AG04449 (cell line): ENCODE data around the gene GJB2.

Experiments
- CTCF ChIA-PET: fragments of 350-600 bp; formaldehyde crosslinking; extraction: SDS; loops from one replicate; lab custom pipeline; 2021; ENCODE audit warnings: antibody characterized with exemption; lab: Yijun Ruan, JAX
- POLR2A ChIA-PET: fragments of 400-600, 350-600 bp; formaldehyde crosslinking; extraction: SDS; loops from one replicate; lab custom pipeline; 2020; ENCODE audit warnings: antibody characterized with exemption, inconsistent platforms; lab: Yijun Ruan, JAX
- DNase-seq: peaks from one replicate; pipeline ENCODE4 v3.0.0-alpha.2; 2010; ENCODE audit warnings: low read depth, low spot score
- H3K4me3 ChIP-seq: 2 replicates; pipeline ENCODE4 v1.5.1; 2011; ENCODE audit warnings: low read depth, mild to moderate bottlenecking, control low read depth, low read length
- CTCF ChIP-seq: IDR thresholded peaks from one replicate; pipeline ENCODE4 v1.5.1; 2011; ENCODE audit warnings: mild to moderate bottlenecking, moderate library complexity, low read length, control low read depth, inconsistent platforms; ENCODE audit not compliant: insufficient read depth; ENCODE audit errors: missing control alignments

GJB2 gene

GRCh38 chr13:20182231-20182846 is 10.4 kb downstream of the GJB2 start:
- H3K4me3 ChIP-seq = no peak overlapping the region
- ChIA-PET POLR2A (no interaction called here), CTCF (interaction anchor here (0.7 to 4.3 kb wide), 18 partner anchors 9 to 743 kb away, joined by 3 to 49 read pairs (median 6); no protein-coding TSS in a partner anchor)
- DNase-seq = peak; percentile 36
- TF ChIP-seq CTCF = peak; percentile 84

DNA sequence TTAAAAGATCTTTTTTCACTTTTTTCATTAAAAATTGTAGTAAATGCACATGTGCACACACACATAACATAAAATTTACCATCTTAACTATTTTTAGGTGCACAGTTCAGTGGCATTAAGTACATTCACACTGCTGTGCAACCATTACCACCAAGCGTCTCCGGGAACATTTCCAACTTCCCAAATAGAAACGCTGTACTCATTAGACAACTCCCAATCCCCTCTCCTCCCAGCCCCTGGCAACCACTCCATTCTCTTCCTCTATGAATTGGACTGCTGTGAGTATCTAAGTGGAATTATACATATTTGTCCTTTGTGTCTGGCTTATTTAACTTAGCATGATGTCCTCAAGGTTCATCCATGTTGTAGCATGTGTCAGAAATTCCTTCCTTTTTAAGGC is 11.6 kb downstream of the GJB2 start:
- no peak for DNase-seq
- ChIA-PET POLR2A (no interaction called here), CTCF (interaction anchor here (0.7 to 4.3 kb wide), 14 partner anchors 8 to 744 kb away, joined by 3 to 49 read pairs (median 8); no protein-coding TSS in a partner anchor)
- H3K4me3 ChIP-seq = no peak overlapping the region
- no peak for TF ChIP-seq CTCF

DNA sequence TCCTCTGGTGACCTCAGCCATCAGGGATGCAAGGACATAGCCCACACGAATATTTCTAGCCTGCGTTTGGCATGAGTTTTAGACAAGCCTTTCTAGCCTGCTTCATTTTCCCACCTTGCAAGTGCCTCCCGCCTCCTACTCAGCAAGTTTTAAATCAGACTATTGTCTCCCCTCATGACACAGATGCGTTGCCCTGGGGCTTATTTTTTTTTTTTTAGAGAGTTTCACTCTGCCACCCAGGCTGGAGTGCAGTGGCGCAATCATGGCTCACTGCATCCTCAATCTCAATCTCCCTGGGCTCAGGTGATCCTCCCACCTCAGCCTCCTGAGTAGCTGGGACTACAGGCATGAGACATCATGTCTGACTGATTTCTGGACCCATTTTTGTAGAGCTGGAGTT is 14.6 kb downstream of the GJB2 start:
- no peak overlapping the region for H3K4me3 ChIP-seq
- ChIA-PET POLR2A (no interaction called here), CTCF (interaction anchor here (1.5 kb wide), 1 partner anchor 12 kb away, joined by 4 read pairs; no protein-coding TSS in a partner anchor)
- no peak for DNase-seq
- TF ChIP-seq CTCF = no peak

DNA sequence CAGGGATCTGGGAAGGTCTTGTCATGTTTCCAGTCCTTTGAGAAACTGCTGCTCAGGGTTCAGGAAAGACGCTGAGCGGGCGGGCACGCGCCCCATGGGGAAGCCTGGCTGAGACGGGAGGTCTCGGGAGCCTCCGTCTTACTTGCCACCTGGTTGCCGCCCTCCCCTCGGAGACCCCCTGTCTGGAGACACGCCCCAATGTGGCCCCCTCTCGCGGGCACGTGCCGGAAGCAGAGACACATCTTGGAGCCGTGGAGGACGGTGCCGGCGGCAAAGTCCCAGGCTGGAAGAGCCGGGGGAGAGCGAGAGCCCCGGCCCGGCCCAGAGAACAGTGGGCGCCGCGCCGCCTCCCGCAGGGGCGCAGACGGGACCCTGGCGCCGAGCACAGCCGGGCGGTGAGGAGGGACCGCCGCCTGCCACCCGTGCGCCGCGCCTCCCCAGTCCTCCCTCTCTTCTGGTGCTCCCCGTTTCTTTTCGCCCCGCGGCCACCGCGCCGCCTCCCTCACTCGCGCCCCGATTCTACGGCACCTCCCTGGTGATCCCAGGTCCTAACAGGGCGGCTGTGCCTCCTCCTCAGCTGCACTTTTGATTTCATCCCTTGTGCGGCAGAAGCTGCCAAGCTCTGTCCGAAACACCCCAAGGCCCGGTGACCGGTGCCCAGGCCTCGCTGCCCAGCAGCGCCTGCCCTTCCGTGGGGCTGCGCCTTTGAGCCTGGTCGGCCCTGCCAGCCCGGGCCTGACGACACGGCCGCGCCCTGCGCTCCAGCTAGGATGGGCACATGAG is 15.5 kb downstream of the GJB2 start:
- DNase-seq = no peak
- CTCF ChIA-PET = no interaction called here

DNA sequence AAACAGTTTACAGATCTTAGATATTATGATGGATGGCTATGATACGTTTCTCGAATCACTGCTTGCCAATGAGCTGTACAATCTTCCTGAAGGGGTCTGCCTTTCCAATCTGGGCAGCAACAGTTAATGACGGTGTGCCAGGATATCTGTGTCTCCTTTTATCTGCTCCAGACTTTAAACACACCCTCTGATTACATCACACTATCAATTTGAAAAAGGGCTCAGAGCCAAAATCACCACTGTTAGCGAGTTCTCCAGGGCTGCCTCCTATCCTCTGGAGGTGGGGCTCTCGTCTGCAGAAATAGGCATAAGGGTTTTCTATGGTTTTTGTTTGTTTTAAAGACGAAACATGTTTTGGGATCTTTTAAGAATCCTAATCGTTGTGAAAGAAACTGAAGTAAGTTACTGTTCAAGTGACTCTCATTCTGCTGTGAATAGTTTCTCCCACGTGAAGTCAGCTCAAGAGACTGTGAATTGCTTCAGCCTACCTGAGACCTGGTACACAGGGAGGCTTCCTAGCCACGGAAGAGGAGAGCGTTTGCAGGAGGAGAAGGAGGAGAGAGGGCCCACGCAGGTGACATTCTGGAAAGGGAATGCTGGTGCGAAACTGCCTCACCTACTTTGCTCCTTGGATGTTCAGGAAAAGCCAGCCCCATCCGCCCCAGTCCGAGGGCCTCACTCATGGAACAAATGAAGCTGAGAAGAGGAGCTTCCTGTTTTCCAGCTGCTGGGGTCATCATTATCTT is 16.7 kb downstream of the GJB2 start:
- ChIA-PET CTCF (interaction anchor here (0.7 to 1.2 kb wide), 3 partner anchors 9 to 749 kb away, joined by 3 read pairs; no protein-coding TSS in a partner anchor), POLR2A (no interaction called here)
- no peak overlapping the region for H3K4me3 ChIP-seq
- TF ChIP-seq CTCF = no peak
- no peak for DNase-seq

More for the DNA sequence above, 15.5 kb downstream of the GJB2 start:
- no peak for TF ChIP-seq CTCF
- POLR2A ChIA-PET = no interaction called here
- H3K4me3 ChIP-seq = peak overlapping the region; percentile 6

DNA sequence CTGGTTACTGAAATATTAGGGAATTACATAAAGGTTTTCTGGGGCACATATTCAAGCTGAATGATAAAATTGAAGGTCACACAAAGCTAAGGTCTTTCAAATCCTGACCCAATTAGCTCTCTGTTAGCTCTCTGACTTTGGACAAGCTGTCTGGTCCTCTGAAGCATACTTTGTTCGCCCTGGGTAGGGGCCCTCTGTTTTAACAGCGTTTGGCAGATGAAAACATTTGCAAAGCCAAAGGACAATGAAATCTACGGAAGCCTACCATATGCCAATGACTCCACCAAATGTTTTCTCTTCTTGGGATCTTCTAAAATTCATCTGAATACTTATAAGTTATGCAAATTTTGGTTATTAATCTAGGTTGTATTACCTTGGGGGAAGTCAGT is 17.3 kb downstream of the GJB2 start:
- no peak for TF ChIP-seq CTCF
- H3K4me3 ChIP-seq = no peak overlapping the region
- ChIA-PET CTCF (interaction anchor here (0.7 to 1.2 kb wide), 4 partner anchors 9 to 750 kb away, joined by 3 read pairs; no protein-coding TSS in a partner anchor), POLR2A (interaction anchor here (0.5 to 0.6 kb wide), 2 partner anchors 16 to 105 kb away, joined by 3 read pairs; no protein-coding TSS in a partner anchor)
- DNase-seq = no peak
